ENCODE results near the gene TBC1D22A.

Gene TBC1D22A

DNA sequence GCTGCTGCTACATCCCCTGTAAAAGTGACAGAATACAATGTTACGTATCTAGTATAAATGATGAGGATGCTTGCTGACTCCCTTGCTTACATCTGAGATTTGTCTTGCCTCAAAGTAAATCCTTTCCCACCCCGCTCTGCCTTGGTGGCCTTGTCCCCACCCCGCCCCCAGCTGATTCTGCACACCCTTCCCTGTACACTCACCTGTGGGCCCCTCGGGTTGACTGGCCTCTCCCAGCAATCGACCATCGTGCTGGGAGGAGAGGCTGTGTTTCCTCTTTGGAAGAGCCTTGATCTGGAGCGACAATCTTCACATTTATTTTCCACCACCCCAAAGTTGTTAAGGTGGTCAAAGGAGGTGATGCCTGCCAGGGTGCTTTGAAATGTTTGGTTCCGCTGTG is 249.4 kb downstream of the TBC1D22A start:
- TF ChIP-seq CTCF (IDR thresholded peaks at IDR 0.05; ENCODE audit: poor library complexity, severe bottlenecking), result no peak
- no peaks in the 10 kb centered on the region for H3K27me3 ChIP-seq (ENCODE audit: insufficient read depth, poor library complexity, severe bottlenecking)
- no peaks in the 10 kb centered on the region for H3K9me3 ChIP-seq (ENCODE audit: severe bottlenecking)
- ATAC-seq (ENCODE audit: low read depth) (no peak), DNase-seq (ENCODE audit: low spot score) (no peak)
- H3K4me3 ChIP-seq (ENCODE audit: severe bottlenecking), result no peak overlapping the region
- H3K27ac ChIP-seq (ENCODE audit: poor library complexity, severe bottlenecking), result no peak overlapping the region
- peaks cover 4% of the 10 kb centered on the region; the same call in 1 of the 2 replicates for H3K36me3 ChIP-seq (ENCODE audit: low read depth)
- no peaks in the 10 kb centered on the region for H3K4me1 ChIP-seq (ENCODE audit: insufficient read depth, poor library complexity, severe bottlenecking)

DNA sequence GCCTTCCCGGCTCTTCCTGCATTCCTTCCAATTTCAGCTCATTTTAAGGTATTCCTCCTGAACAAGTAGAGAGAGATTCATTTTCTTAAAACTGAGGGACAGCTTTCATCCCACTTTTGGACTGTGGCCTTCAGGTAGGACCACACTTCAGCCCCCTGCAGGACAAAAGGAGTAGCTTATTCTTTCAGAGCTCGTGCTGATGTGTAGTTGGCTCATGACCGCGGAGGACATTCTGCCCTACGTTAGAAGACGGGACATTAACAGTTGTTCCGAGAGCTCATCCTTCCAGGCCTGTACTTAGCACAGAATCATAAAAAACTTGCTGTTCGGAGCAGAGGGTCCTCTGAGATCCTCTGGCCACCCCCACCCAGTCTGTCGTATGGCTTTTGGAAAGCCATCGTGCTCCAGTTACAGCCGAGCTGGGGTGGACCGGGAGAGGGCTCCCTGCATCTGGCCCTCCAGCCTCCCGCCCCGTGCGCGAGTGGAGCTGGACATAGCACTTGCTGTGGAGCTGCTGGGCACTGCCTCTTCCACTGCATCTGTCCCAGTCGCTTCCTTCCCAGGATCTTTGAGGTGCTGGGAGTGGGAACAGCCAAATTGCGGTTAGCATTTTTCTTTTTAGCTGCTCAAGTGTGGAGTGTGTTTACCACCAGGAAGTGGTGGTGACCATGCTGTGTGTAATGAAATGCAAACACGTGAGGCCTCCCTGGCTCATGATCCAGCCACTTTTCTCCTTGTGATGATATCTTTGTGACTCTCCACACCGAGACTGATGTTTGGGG is 250.3 kb downstream of the TBC1D22A start:
- H3K9me3 ChIP-seq (ENCODE audit: severe bottlenecking), result no peaks in the 10 kb centered on the region
- H3K4me1 ChIP-seq (ENCODE audit: insufficient read depth, poor library complexity, severe bottlenecking), result no peaks in the 10 kb centered on the region
- no peak overlapping the region for H3K27ac ChIP-seq (ENCODE audit: poor library complexity, severe bottlenecking)
- DNase-seq (ENCODE audit: low spot score) (no peak), ATAC-seq (ENCODE audit: low read depth) (no peak)
- TF ChIP-seq CTCF (IDR thresholded peaks at IDR 0.05; ENCODE audit: poor library complexity, severe bottlenecking), result no peak
- no peaks in the 10 kb centered on the region for H3K27me3 ChIP-seq (ENCODE audit: insufficient read depth, poor library complexity, severe bottlenecking)
- H3K4me3 ChIP-seq (ENCODE audit: severe bottlenecking), result no peak overlapping the region
- H3K36me3 ChIP-seq (ENCODE audit: low read depth), result peaks cover 4% of the 10 kb centered on the region; the same call in 1 of the 2 replicates

DNA sequence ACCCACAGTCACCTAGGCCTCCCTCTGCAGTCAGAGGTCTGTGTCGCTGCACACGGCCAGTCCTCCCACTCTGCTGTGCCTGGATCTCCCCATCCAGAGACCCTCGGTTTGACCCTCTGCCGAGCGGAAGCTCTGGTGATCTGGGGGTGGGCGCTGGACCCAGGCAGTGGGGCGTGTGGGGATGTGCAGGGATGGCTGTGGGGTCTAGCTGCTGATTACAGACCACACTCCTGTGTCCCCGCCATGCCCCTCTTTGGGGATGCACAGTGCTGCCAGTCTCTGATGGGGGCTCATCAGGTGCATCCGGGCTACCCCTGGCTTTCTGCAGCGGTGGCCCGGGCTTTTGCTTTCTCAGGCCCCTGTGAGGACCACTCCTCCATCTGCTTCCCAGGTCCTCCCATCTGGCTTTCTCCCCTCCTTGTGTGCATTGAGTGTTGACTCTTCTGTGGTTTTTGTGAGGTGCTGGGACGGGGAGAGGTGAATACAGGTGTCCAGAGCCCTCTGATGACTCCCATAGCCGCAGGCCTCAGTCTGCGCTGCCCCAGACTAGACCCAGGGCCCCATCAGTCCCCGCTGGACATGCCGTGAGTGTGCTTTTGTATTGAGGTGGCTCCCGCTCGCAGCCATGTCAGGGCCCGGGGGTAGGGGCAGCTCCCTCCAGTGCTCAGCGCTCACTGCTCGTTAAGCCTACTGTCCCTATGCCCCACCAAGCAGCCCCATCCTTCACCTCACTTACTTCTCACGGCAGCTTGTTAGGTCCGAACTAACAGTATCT is 251.6 kb downstream of the TBC1D22A start:
- Histone ChIP-seq H3K27me3 (ENCODE audit: insufficient read depth, poor library complexity, severe bottlenecking) (no peaks in the 10 kb centered on the region), H3K36me3 (ENCODE audit: low read depth) (peaks cover 4% of the 10 kb centered on the region; the same call in 1 of the 2 replicates), H3K9me3 (ENCODE audit: severe bottlenecking) (no peaks in the 10 kb centered on the region), H3K4me1 (ENCODE audit: insufficient read depth, poor library complexity, severe bottlenecking) (no peaks in the 10 kb centered on the region), H3K4me3 (ENCODE audit: severe bottlenecking) (no peak overlapping the region), H3K27ac (ENCODE audit: poor library complexity, severe bottlenecking) (no peak overlapping the region)
- TF ChIP-seq CTCF (IDR thresholded peaks at IDR 0.05; ENCODE audit: poor library complexity, severe bottlenecking), result no peak
- DNase-seq (ENCODE audit: low spot score) (no peak), ATAC-seq (ENCODE audit: low read depth) (no peak)

DNA sequence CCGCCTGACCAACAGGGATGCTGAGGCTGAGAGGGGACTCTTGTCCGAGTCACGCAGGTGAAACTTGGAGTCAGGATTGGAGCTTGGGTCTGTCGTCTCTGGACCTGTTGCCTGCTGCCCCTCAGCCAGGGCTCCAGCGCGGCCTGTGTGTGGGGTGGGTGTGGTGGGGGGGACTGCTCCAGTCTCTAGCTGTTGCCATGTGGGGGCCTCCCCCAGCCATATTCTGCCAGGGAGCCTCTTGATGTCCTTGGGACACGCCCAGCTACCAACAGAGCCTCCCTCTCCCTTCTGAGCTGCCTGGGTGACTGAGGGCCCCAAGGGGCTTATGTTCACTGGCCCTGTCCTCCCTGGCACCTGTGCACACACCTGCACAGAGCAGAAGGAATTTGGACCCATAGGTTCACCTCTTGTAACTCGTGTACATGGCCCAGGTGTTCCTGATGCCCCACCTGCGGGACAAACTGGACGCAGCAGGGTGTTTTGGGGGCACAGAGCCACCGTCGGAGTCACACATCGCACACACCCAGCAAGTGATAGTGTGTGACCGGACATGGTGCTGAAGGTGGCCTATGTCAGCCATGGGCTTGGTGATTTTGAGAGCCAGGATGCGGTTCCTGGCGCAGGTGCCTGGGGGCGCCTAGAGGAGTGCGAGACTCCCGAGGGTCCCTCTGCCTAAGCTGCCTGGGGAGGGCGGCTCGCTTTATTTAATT is 252.3 kb downstream of the TBC1D22A start:
- no peak overlapping the region for H3K4me3 ChIP-seq (ENCODE audit: severe bottlenecking)
- no peaks in the 10 kb centered on the region for H3K36me3 ChIP-seq (ENCODE audit: low read depth)
- no peaks in the 10 kb centered on the region for H3K27me3 ChIP-seq (ENCODE audit: insufficient read depth, poor library complexity, severe bottlenecking)
- no peaks in the 10 kb centered on the region for H3K9me3 ChIP-seq (ENCODE audit: severe bottlenecking)
- no peak for TF ChIP-seq CTCF (IDR thresholded peaks at IDR 0.05; ENCODE audit: poor library complexity, severe bottlenecking)
- DNase-seq (ENCODE audit: low spot score), result no peak
- no peak overlapping the region for H3K27ac ChIP-seq (ENCODE audit: poor library complexity, severe bottlenecking)
- no peak for ATAC-seq (ENCODE audit: low read depth)
- H3K4me1 ChIP-seq (ENCODE audit: insufficient read depth, poor library complexity, severe bottlenecking), result no peaks in the 10 kb centered on the region

Measured in RWPE2 (cell line).